Measurements from ENCODE around the gene PDLIM1.
A peak's percentile ranks its signal among the peaks of the same experiment; 100 is the strongest.

The PDLIM1 gene

DNA sequence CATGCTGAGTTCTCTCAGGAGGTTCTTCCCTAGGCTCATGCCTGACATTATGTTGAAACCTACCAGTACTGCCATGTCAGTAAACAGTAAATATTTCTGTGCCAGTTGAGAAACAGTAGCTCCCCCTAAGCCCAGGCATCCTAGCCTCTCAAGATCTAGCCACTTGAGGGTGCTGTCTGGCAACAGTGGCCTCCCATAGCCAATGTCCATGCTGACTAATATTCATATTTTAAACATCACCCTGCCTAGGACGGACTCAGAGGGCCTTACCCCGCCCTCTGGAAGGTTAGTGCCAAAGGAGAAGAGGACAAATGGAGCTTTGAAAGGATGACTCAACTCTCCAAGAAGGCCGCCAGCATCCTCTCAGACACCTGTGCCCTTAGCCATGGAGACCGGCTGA lies 89.1 kb downstream of the PDLIM1 start:
- peak in 1 of 2 experiments; percentile 4 for DNase-seq

DNA sequence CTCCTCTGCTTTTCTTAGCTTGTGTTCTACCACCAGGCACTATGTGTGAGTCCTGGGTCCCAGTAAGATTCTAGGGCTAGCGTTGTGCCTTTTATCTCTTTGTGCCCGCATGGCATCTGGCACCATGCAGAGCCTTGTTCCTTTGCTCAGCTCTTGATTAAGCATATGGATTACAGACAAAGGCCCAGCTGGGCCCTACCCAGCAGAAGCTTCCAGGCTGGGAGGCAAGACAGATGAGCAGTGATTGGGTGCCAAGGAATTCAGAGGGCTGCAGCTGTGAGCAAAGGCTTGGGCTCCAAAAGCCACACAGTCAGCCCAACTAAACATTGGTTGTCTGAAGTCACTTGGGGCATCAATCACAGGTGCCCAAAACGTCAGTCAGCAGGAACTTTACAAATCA lies 94.8 kb downstream of the PDLIM1 start:
- peak in 1 of 2 experiments; percentile 79 for DNase-seq

DNA sequence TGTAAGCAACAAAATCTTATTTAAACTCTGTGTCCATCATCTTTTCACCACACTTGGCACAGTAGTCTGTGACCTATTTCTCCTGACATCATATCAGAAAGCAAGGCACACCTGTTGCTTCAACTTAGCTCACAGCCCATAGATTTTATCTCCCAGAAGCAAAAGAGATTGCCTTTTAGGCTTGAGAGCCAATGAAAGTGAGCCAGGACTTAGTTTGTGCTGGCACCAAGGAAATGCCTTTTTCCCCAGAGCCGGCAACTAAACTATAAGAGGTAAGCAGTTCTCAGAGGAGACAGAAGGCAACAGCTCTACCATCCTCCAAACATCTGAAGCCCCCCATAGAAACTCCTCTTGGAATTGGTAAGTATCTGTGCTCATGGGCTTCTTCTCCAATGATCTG lies 96.9 kb downstream of the PDLIM1 start, which contains the start of gene ACSM6:
ACSM6 (plus strand) TSS at position 295 of the 400 bp plus-strand sequence. CDS start 248 bp downstream, outside the sequence.
- no peak for DNase-seq

DNA sequence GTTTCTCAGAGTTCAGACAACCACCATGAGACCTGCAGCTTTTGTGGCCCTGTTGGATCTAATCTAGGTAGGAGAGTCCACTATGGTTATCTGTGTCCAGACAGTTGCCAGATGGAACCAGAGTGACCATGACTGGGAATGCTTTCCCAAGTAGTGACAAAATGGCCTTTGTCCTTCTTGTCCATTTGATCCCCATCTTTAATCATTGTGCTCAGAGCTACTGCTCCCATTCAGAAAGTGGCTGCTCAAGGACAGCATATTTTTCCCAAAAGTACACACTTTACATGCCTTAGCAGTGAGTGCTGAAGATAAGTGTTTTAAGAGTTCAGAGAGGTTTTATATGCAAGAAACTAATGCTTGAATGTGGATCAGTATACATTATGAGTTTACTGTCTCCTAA lies 102.2 kb downstream of the PDLIM1 start:
- no peak for DNase-seq

DNA sequence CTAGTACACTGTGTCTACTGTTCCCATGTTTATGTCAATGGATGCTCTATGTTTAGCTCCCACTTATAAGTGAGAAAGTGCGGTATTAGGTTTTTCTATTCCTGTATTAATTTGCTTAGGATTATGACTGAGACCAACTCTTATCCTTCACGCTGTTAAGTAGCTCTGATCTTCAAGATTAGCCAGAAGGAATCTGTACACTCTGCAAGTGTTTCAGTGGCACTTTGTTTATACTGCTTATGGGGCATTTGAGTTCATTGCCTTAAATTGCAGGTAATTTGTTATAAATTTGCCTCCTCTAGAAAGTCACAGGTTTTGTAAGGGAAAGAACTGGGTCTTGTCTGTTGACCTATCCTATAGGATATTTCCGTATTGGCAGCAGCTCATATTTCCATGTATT lies 103.2 kb downstream of the PDLIM1 start:
- no peak for DNase-seq

All from NCI-H446 (cell line).